ENCODE data around the gene CDS1.
"Not testable (repeated sequence)": the region's sequence is repeated elsewhere in the genome, so short reads cannot be mapped to it uniquely, and the experiment has no call there.

Gene CDS1

DNA sequence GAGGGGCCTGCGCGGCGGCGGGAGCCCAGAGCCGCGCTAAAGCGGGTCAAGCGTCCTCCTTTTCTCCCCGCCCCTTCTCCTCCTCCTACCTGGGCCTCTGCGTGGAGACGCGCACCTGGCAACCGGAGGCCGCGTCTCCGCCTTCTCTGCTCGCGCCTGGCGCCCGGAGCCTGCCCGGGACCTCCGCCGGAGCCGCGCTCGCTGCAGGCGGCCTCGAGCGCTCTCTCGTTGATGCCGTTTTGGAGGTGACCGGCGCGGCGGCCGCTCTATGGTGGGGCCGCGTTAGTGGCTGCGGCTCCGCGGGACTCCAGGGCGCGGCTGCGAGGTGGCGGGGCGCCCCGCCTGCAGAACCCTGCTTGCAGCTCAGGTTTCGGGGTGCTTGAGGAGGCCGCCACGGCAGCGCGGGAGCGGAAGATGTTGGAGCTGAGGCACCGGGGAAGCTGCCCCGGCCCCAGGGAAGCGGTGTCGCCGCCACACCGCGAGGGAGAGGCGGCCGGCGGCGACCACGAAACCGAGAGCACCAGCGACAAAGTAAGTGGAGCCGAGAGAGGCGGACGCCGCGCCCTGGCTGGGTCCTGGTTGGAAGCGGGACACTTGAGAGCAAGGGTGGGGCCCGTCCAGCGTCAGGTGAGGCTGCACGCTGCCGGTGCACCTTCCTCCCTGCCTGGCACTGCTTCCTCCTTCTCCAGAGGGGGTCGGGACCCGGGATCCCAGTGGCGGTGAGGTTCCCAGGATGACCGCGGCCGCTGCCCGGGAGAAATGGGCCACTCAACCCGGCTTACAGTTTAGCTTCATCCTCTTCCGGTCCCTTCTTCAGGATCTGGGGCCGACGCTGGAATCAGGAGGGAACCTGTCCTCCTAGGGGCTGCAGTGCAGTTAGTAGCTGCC lies at the start of gene CDS1:
TSS of gene CDS1 (plus strand) at position 140 of the 888 bp plus-strand sequence. CDS start at position 415, 275 bp downstream.
- DNase-seq: peak; percentile 7

DNA sequence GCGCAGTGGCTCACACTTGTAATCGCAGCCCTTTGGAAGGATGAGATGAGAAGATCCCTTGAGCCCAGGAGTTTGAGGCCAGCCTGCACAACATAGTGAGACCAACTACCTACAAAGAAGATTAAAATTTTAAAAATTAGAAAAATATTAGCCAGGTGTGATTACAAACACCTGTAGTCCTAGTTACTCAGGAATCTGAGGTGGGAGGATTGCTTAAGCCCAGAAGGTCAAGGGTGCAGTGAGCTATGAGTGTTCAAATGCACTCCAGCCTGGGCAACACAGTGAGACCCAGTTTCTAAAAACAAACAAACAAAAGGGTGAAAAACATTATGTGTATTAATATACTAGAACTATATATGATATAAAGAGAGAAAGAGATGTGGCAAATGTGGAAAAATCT lies 47.0 kb upstream of the CDS1 start:
- DNase-seq: no peak

DNA sequence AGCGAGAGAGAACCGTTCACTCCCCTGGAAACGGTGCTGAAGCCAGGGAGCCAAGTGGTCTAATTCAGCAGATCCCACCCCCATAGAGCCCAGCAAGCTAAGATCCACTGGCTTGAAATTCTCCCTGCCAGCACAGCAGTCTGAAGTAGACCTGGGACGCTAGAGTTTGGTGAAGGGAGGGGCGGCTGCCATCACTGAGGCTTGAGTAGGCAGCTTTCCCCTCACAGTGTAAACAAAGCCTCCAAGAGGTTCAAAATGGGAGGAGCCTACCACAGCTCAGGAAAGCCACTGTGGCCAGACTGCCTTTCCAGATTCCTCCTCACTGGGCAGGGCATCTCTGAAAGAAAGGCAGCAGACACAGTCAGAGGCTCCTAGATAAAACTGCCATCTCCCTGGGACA lies 37.8 kb upstream of the CDS1 start:
- DNase-seq: no peak

DNA sequence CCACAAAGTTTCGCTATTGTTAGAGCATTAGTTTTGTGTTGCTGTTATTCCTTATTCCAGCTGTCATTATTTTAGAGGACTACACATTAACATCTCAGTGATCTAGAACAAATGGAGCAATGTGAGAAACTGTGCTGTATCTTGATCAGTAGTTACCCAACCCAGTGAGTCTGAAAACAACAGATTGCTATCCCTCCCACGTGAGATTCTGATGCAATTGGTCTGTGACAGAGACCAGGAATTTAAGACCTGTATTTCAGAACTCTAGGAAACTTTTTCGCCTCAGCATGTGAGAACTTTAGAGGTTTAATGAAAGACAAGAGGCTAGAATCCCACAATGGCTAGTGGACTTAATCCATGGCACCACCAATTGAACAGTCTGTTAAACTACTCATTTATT lies 35.7 kb upstream of the CDS1 start:
- DNase-seq: no peak

DNA sequence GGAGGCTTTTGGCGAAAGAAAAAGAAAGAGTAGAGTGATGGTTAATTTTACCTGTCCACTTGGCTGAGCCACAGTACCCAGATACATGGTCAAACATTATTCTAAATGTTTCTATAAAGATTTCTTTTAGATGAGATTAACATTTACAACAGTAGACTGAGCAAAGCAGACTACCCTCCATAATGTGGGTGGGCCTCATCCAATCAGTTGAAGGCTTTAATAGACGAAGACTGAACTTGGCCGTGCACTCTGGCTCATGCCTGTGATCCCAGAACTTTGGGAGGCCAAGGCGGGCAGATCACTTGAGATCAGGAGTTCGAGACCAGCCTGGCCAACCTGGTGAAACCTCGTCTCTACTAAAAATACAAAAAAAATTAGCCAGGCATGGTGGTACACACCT lies 33.7 kb upstream of the CDS1 start:
- DNase-seq: not testable (repeated sequence)

DNA sequence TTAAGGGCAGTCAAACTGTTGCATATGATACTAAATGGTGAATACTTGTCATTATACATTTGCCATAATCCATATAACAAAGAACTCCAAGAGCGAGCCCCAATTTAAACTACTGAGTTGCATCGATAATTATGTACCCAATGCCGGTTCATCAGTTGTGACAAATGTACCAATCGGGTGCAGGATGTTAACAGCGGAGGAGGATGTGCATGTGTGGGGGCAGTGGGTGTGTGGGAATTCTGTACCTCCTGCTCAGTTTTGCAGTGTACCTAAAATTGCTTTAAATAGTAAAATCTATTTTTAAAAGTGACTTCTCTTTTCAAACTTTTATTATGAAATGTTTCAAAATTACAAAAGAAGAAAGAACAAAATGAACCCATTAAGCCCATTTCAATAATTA lies 20.8 kb upstream of the CDS1 start:
- DNase-seq: no peak

DNA sequence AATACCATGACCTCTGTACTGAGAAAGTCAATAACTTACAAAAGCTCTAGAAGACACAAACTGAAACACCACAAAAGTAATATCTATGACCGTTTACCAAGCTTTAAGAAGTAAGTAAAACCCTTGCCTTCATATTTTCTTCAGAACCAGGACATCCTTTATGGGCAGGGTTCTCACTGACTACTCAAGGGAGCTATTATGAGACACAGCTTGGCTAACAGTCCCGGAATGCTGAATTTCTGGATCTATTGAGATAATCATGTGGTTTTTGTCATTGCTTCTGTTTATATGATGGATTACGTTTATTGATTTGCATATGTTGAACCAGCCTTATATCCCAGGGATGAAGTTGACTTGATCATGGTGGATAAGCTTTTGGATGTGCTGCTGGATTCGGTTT lies 19.9 kb upstream of the CDS1 start:
- no peak for DNase-seq

DNA sequence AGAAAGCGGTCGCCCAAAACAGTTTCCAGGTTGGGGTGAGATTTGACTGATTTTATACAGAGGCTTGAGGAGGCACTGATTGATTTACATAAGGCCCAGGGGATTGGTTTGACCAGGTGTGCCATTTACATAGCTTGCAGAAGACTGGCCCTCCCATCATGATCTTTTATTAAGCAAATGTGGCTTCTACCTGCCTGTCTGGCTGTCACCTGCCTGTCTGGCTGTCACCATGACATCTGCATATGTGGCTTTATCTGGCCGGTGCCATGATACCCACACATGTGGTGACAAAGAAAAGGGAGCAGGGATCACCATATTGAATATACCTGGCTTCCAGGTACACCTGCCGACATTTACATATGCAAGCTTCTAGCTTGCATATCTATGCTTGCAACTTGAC lies 17.0 kb upstream of the CDS1 start:
- no peak for DNase-seq

DNA sequence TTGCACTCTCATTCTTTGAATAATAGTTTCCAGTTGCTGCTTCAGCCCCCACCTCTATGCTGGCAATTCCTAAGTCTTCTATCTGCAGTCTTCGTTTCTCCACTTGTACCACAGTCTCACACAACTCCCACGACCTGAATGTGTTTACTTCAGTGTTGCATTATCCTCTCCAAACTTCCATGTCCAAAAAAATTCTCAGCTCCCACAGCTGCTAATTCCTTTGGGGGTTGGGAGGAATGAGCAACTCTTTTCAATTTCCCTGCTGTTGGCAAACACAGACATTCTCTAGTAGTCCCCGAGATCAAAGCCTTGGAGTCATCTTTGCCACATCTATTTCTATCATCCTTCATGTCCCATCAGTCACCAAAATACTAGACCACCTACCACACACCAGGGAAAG lies 14.4 kb upstream of the CDS1 start:
- DNase-seq: no peak

DNA sequence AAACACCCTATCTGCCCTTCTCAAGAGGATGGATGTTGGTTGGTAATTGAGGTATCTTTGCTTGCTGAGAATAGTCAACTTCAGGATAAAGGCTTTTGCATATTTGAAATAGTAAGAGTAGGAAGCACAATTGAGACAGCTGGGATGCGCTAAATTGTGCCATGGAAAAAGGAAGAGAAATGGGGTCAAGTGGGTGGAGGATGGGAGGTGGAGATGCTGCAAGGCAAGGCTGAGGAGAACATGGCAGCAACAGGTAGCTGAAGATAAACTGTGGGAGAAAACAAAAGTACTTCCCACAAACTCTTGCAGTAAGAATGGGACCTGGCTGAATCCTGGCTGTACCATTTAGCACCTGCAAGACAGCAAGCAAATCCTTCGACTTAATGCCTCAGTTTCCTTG lies 13.9 kb upstream of the CDS1 start:
- no peak for DNase-seq

DNA sequence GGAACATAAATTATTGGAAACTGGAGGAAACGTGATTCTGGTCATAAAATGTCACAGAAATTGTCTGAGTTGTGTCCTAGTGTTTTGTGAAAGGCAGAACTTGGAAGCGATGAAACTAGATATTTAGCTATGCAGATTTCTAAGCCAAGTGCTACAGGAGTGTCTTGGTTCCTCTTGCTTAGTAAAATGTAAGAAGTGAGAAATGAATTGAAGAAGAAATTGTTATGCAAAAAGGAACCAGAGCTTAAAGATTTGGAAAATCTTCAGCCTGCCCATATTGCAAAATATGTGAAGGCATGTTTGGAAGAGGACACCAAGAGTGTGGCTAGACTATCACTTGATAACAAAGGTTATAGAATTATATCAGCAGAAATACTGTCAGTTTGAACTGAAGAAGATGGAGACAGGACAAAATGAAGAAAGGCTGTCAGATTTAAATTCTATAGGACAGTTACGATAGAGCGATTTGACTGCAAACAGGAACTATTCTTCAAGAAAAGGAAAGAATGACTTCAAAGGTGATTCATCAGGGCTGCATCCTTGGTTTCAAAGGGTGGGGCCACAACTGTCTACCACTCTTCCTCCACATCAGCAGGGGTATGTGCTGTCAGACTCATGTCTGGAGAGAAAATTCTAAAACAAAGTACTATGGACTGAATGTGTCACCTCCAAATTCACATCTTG lies 9.4 kb upstream of the CDS1 start:
- DNase-seq: no peak

DNA sequence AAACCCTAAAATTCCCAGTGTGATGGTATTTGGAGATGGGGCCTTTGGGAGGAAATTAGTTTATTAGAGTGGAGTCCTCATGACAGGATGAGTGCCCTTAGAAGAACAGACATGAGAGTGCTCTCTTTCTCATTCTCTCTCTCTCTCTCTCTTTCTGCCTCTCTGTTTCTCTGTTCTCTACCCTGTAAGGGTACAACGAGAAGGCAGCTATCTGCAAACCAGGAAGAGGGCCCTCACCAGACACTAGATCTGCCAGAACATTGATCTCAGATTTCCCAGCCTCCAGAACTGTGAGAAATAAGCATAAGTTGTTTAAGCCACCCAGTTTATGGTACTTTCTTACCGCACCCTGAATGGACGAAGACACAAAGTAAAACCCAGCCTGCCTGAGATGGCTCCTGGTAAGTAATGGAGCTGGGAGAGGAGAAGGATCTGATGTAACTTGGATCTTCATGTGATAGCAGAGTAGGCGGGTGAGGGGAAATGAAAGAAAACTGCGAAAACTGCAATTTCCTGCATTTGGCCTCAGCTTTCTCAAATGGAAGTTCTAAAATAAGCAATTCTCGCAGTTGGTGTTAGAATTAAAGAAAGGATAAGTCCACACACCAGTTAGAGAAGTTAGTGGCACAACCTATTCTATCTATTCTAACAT lies 8.7 kb upstream of the CDS1 start:
- DNase-seq: no peak

DNA sequence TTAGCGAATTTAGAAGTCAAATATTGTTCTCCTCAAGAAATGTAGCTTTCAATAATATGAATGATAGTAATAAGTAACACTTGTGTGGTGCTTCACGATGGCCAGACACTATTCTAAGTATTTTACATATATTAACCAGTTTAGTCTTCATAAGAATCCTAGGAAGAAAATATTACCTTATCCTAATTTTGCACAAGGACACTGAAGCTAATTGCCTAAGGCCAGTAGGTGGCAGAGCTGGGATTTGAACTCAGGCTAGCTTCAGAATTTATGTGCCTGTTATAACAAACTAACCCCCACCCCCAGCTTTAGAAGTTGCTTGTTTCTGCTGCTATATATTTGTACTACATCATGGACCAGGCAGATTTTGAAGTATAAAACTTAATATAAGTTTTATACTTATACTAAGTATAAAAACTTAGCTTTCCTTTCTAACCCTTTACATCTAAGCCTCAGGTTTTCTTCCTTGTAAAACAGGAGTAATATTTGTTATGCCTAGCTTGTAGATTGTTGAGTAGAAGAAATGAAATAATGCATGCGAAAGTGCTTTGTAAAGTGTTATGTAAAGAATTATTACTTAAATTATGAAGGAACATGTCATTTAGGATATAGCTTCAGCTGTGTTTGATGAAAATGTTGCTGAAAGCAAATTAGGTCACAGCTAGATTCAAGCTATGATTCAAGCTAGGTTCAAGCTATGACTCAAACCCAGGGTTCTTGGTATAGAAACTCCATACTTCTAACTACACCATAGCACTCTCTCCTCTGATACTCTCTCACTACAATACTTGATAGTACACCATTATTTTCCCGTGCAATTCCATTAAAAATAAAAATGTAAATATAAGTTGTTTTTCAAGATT lies 4.2 kb upstream of the CDS1 start:
- no peak for DNase-seq

DNA sequence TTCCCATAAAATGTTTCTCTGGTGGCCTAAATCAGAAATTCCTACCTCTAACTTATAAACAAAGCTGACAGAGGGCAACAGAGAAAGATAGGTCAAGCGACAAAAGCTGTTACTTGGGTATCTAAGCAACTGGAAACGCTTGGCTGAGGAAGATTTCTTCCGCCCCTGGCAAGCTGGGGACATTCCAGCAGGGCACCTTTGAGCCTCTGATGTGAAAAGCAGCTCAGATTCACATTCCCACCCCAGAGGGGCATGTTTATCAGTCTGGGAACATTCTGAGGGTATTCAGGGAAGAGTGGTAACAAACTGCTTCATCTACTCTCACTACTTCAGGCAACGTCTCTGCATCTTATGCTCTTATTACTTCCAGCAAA lies 3.5 kb upstream of the CDS1 start:
- DNase-seq: no peak

DNA sequence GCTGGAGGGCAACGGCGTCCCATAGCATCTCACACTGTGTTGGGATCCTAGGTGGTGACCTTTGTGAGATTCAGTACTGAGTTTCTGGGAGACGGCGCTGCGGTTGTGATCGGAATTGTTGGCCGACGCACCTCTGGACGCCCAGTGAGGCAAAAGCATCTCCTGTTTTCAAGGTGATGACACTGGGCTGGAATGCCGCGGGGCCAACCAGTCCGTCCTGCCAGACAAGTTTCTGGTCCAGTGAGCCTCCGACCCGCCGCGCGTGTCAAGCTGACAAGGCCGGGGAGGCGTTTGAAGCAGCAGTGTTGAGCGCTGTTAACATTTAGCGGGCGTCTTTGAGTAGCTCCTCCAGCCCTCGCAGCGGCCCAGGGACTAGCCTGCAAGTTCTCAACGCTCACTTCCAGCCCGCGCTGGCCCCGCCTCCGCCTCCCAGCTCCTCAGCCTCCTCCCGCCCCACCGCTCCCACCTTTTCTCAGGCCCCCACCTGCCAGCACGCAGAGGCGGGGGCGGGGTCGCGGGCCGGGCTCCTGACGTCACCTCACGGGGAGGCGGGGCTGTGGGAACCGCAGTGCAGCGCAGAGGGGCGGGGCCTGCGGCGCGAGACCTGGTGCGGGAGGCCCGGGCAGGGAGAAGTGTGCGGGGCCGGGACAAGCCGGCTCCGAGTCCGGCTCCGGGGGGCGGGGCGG lies 482 bp upstream of the CDS1 start:
- peak; percentile 85 for DNase-seq

DNA sequence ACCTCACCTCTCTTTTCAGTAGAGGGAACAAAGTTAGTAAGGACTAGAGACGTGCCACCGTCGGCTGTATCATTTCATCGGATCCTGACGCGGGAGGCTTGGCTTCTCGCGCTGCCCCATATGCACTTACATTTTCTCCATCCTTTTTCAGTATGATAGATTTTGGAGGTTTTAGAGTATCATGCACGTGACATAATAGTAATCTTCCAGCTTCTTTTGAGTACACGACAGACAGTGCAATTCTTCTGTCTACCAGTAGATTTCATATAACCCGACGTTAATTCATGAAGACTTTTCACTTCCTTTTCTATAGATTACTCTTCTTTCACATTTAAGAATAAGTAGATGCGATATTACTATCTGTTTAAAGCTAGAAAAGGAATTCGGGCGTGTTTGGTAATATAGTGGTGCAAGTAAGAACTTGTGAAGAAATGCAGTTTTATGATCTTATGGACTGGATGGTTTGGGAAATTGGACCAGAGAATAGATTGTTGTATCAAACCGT lies 1.0 kb downstream of the CDS1 start:
- no peak for DNase-seq

DNA sequence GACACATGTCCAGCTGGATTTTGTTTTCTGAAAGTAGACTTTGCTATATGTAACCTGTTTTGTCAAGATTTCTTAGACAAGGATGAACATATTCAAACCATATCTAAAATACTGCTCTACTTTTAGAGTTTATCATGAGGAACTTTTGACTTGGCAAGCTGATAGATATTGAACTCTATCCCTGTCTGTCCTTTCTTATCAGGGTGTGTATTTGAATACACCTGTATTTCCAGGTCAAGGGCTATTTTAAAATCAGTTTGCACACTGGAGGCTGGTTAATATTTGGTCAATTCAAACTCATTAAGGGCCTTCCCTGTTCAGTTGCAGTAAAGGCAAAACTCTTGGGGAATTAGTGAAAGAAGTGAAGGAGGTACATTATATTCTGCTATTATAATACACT lies 2.3 kb downstream of the CDS1 start:
- no peak for DNase-seq

DNA sequence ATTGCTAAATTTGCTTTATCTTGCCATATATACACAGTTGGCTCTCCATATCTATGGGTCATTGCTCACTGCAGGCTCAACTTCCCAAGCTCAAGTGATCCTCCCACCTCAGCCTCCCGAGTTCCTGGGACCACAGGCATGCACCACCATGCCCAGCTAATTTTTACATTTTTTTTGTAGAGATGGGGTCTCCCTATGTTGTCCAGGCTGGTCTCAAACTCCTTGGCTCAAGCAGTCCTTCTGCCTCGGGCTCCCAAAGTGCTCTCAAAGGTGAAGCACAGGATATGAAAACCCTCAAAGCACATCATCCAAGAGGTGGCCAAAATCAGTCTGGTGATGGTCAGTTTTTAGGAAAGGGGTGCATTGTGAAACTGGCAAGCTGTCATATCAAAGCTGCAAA lies 11.8 kb downstream of the CDS1 start:
- DNase-seq: no peak

DNA sequence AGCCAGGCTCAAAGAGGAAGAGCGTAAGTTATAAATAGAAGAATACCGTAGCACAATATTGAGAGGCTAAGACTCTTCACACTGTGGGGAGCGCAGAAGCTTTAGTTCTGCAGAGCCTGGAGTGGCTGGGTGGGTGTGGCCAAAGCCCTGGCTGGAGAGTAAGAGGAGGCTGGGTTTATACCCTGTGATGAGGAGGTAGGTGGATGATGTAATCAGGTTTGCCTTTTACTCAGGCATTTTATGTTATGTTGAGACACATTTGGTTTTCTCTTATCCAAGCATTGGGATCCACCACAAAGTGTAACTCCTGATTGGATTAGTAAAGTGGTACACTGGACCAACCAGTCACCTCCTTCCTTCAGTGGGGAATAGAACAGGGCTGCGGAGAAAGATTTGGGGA lies 13.9 kb downstream of the CDS1 start:
- DNase-seq: no peak

DNA sequence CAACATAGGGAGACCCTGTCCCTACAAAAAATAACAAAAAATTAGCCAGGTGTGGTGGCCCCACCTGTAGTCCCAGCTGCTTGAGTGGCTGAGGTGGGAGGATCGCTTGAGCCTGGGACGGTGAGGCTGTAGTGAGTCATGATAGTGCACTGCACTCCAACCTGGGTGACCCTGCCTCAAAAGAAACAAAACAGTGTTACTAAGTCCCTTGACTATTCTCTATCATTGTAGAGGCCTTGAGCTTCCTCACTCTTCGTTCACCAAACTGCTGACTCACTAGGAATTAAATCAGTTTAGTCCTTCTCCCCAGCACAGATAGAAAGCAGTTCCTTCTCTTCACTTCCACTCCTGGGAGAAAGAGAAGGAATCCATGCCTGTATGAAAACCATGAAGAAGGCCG lies 14.5 kb downstream of the CDS1 start:
- no peak for DNase-seq

DNA sequence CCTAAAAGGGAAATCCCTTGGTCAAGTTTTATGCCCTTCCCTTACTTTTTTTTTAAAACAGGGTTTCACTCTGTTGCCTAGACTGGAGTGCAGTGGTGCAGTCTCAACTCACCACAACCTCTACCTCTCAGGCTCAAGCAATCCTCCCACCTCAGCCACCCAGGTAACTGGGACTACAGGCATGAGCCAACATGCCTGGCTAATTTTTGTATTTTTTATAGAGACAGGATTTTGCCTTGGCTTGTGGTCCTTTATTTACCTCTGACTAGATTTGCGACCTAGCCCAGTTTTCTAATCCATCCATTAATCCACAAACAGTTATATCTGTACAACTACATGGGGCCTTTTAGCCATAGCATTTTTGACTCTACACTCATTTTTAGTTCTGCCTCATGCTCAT lies 23.7 kb downstream of the CDS1 start:
- DNase-seq: no peak

DNA sequence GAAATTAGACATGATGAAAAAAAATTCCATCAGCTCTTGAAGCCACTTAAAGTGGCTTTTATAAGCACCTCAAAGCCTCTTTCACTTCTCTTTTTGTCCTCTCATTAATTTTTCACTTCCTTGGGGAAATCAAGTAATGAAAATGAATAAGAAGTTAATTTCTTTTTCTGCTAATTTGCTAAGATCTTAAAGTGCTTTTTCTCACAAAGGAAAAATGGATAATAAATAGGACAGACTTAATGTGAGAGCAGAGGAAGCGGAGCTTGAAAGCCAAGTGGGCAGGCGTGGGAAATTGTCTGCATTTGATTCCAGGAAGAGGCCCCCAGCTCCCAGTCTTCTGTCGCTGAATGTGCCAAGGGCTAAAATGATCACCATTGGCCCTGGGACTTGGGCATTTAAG lies 28.6 kb downstream of the CDS1 start:
- no peak for DNase-seq
